Colonic mucosa (tissue), 4 donors: ENCODE data around the gene TBC1D22A. TPM values are rescaled to one million over a fixed set of nuclear protein-coding genes. Genes with fewer than 3 reads are reported as not detected.

ENCODE experiments used
- DNase-seq: peaks from one replicate; pipeline ENCODE4 v3.0.0-alpha.2; 2020
- H3K27ac ChIP-seq: fragments of 200-600 bp; one replicate; pipeline ENCODE4 v1.8.0; 2021
- H3K27me3 ChIP-seq: fragments of 200-600 bp; one replicate; pipeline ENCODE4 v1.8.0; 2021
- H3K36me3 ChIP-seq: fragments of 200-600 bp; one replicate; pipeline ENCODE4 v1.8.0; 2021
- H3K4me1 ChIP-seq: fragments of 200-600 bp; one replicate; pipeline ENCODE4 v1.8.0; 2021; ENCODE audit warnings: mild to moderate bottlenecking
- H3K4me3 ChIP-seq: fragments of 200-600 bp; one replicate; pipeline ENCODE4 v1.8.0; 2021
- H3K9ac ChIP-seq, 2 donors: one replicate each; pipeline ENCODE4 v1.7.0; 2013; ENCODE audit warnings: control low read depth in 2 of 2, low read depth in 2 of 2, low read length in 2 of 2
- H3K9me3 ChIP-seq: fragments of 200-600 bp; one replicate; pipeline ENCODE4 v1.8.0; 2021
- CTCF ChIP-seq: fragments of 200-600 bp; IDR thresholded peaks from one replicate; pipeline ENCODE4 v1.8.0; 2022; ENCODE audit warnings: antibody characterized with exemption, mild to moderate bottlenecking
- intact Hi-C: fragments of 100-400 bp; cut with DNase I; formaldehyde crosslinking; loops from one replicate; pipeline ENCODE4 v1.14.1; 2022
- total RNA-seq, 2 donors: library from RNA; stranded (reverse); fragmentation: NEBNext Ultra II Directional in 1 of 2; extraction: Animal tissue kit (Norgen Biotek cat#: 25700) in 1 of 2; gene quantifications; one replicate each; pipeline ENCODE4 v1.2.1, GENCODE V29; 2021
- donor health status: healthy.
- donor health status: DM: no; HTN: no; CAD: no.
- donor health status: DM: no; HTN: no; CAD: no.

TBC1D22A gene
- total RNA-seq, 2 donors from 2014 or later = 34.2 to 36.4 TPM

GRCh38 chr22:47174096-47174495, 411.6 kb downstream of the TBC1D22A start:
- no peak for TF ChIP-seq CTCF
- Histone ChIP-seq H3K27ac (no peak overlapping the region), H3K9me3 (no peaks in the 10 kb centered on the region), H3K4me1 (no peaks in the 10 kb centered on the region), H3K4me3 (no peak overlapping the region), H3K36me3 (no peaks in the 10 kb centered on the region), H3K27me3 (no peaks in the 10 kb centered on the region), H3K9ac (no peak overlapping the region)
- no peak for DNase-seq
- intact Hi-C loops = no loop called here

GRCh38 chr22:47174671-47175112, 412.2 kb downstream of the TBC1D22A start:
- no peak for TF ChIP-seq CTCF
- H3K27me3 ChIP-seq = no peaks in the 10 kb centered on the region
- no peaks in the 10 kb centered on the region for H3K9me3 ChIP-seq
- no peaks in the 10 kb centered on the region for H3K4me1 ChIP-seq
- no peak overlapping the region for H3K27ac ChIP-seq
- H3K36me3 ChIP-seq = no peaks in the 10 kb centered on the region
- DNase-seq = no peak
- H3K9ac ChIP-seq = no peak overlapping the region
- intact Hi-C loops = no loop called here
- H3K4me3 ChIP-seq = no peak overlapping the region

- H3K27ac ChIP-seq = no peak overlapping the region
- no peak overlapping the region for H3K9ac ChIP-seq
- no peaks in the 10 kb centered on the region for H3K27me3 ChIP-seq
- no peaks in the 10 kb centered on the region for H3K9me3 ChIP-seq
- TF ChIP-seq CTCF = no peak
- intact Hi-C loops = no loop called here
- no peaks in the 10 kb centered on the region for H3K4me1 ChIP-seq
- no peak overlapping the region for H3K4me3 ChIP-seq
- H3K36me3 ChIP-seq = no peaks in the 10 kb centered on the region
- no peak for DNase-seq
Measured at GRCh38 chr22:47175151-47176025, 412.9 kb downstream of the TBC1D22A start.

- no peak overlapping the region for H3K4me3 ChIP-seq
- H3K27me3 ChIP-seq = no peaks in the 10 kb centered on the region
- H3K4me1 ChIP-seq = no peaks in the 10 kb centered on the region
- DNase-seq = no peak
- no peaks in the 10 kb centered on the region for H3K36me3 ChIP-seq
- H3K9ac ChIP-seq = no peak overlapping the region
- no peak for TF ChIP-seq CTCF
- no peaks in the 10 kb centered on the region for H3K9me3 ChIP-seq
- intact Hi-C loops = no loop called here
- no peak overlapping the region for H3K27ac ChIP-seq
Measured at GRCh38 chr22:47176026-47176389, 413.6 kb downstream of the TBC1D22A start.

- intact Hi-C loops = no loop called here
- no peaks in the 10 kb centered on the region for H3K9me3 ChIP-seq
- H3K27ac ChIP-seq = no peak overlapping the region
- TF ChIP-seq CTCF = no peak
- H3K9ac ChIP-seq = no peak overlapping the region
- no peaks in the 10 kb centered on the region for H3K27me3 ChIP-seq
- no peaks in the 10 kb centered on the region for H3K36me3 ChIP-seq
- H3K4me3 ChIP-seq = no peak overlapping the region
- no peak for DNase-seq
- H3K4me1 ChIP-seq = no peaks in the 10 kb centered on the region
Measured at GRCh38 chr22:47176573-47177333, 414.3 kb downstream of the TBC1D22A start.
